ENCODE results near the gene HOXA5. TPM values are rescaled to one million over a fixed set of nuclear protein-coding genes. Genes with fewer than 3 reads are reported as not detected.

The HOXA5 gene
- total RNA-seq, 1 experiment from 2014 or later: not detected

GRCh38 chr7:27191161-27191731, 47.8 kb upstream of the HOXA5 start:
- H3K9me3 ChIP-seq (ENCODE audit: control insufficient read depth, low read depth, low read length): no peaks in the 10 kb centered on the region
- no peak overlapping the region for H3K4me3 Mint-ChIP-seq
- H3K36me3 Mint-ChIP-seq (ENCODE audit: insufficient read depth in 1 of 3, low read depth in 3 of 3): peaks cover 0 to 2% (median 0%) of the 10 kb centered on the region in 3 experiments; a peak in 2 of 7 replicates

More at GRCh38 chr7:27191161-27191731, 47.8 kb upstream of the HOXA5 start:
- H3K23ac ChIP-seq (ENCODE audit: insufficient read length, low read depth, low read length): no peak overlapping the region
- no peak overlapping the region for H3K27ac ChIP-seq (ENCODE audit: insufficient read length, low read depth, low read length)
- H3K79me1 ChIP-seq (ENCODE audit: insufficient read depth, low read depth, low read length, poor library complexity, severe bottlenecking): no peaks in the 10 kb centered on the region
- no peak overlapping the region for H4K5ac ChIP-seq (ENCODE audit: insufficient read length, low read depth, low read length)
- H3K4ac ChIP-seq (ENCODE audit: low read depth, low read length): no peak overlapping the region
- TF ChIP-seq, protein P1, sequence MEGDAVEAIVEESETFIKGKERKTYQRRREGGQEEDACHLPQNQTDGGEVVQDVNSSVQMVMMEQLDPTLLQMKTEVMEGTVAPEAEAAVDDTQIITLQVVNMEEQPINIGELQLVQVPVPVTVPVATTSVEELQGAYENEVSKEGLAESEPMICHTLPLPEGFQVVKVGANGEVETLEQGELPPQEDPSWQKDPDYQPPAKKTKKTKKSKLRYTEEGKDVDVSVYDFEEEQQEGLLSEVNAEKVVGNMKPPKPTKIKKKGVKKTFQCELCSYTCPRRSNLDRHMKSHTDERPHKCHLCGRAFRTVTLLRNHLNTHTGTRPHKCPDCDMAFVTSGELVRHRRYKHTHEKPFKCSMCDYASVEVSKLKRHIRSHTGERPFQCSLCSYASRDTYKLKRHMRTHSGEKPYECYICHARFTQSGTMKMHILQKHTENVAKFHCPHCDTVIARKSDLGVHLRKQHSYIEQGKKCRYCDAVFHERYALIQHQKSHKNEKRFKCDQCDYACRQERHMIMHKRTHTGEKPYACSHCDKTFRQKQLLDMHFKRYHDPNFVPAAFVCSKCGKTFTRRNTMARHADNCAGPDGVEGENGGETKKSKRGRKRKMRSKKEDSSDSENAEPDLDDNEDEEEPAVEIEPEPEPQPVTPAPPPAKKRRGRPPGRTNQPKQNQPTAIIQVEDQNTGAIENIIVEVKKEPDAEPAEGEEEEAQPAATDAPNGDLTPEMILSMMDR (conservative IDR thresholded peaks at IDR 0.05): no peak
- no peak overlapping the region for H3K18ac ChIP-seq (ENCODE audit: insufficient read length, low read depth, low read length)
- Mint-ChIP-seq H3K27me3 (ENCODE audit: low read depth) (peaks cover 100% of the 10 kb centered on the region), H3K27ac (no peak overlapping the region), H3K9me3 (peaks cover 2 to 11% of the 10 kb centered on the region in 2 experiments; a peak in 2 of 5 replicates), H3K4me1 (peaks cover 13 to 26% of the 10 kb centered on the region in 2 experiments)
- H4K91ac ChIP-seq (ENCODE audit: insufficient read length, low read depth, low read length): no peak overlapping the region
- no peak overlapping the region for H2BK15ac ChIP-seq (ENCODE audit: low read depth, low read length)
- H3T11ph ChIP-seq (ENCODE audit: low read length): no peak overlapping the region
- H2BK20ac ChIP-seq (ENCODE audit: low read depth, low read length, poor library complexity, severe bottlenecking): no peak overlapping the region
- H3K9ac ChIP-seq (ENCODE audit: extremely low read depth, insufficient read length, low read length): no peak overlapping the region
- no peak overlapping the region for H2AK5ac ChIP-seq (ENCODE audit: insufficient read length, low read length)
- H3K4me1 ChIP-seq (ENCODE audit: insufficient read depth, low read length): no peaks in the 10 kb centered on the region
- no peak overlapping the region for H3K14ac ChIP-seq (ENCODE audit: insufficient read depth, low read length)
- no peak overlapping the region for H2BK120ac ChIP-seq (ENCODE audit: low read depth, low read length, poor library complexity, severe bottlenecking)
- no peak overlapping the region for H2AFZ ChIP-seq (ENCODE audit: low read length)
- no peak overlapping the region for H2BK12ac ChIP-seq (ENCODE audit: insufficient read length, low read depth, low read length)
- H4K20me1 ChIP-seq (ENCODE audit: control insufficient read depth, insufficient read depth, insufficient read length): no peaks in the 10 kb centered on the region
- no peak overlapping the region for H4K8ac ChIP-seq (replicated peaks; ENCODE audit: insufficient read length, low read depth, low read length)
- no peaks in the 10 kb centered on the region for H3K23me2 ChIP-seq (ENCODE audit: insufficient read length, low read depth, low read length, poor library complexity, severe bottlenecking)
- H3K79me2 ChIP-seq (ENCODE audit: insufficient read depth, low read length): no peaks in the 10 kb centered on the region
- H3K27me3 ChIP-seq (ENCODE audit: insufficient read depth, low read length): peaks cover 95% of the 10 kb centered on the region
- no peak overlapping the region for H2BK5ac ChIP-seq (ENCODE audit: insufficient read length, low read length)
- DNase-seq: peak; percentile 31
- no peak overlapping the region for H3K56ac ChIP-seq (ENCODE audit: insufficient read length, low read depth, low read length)
- no peak overlapping the region for H3K4me2 ChIP-seq (ENCODE audit: insufficient read depth, insufficient read length, low read length)
- WGBS (ENCODE audit: extremely low coverage, insufficient read length, low lambda C conversion rate): no CpG with 5 or more reads among the region's 15 CpGs

Measured in H9 (cell line).